GM03348 (cell line): Measurements from ENCODE around the gene TMEM259.
A peak's percentile ranks its signal among the peaks of the same experiment; 100 is the strongest.

Source experiments
- DNase-seq: peaks from one replicate; pipeline ENCODE4 v3.0.0; 2012; ENCODE audit warnings: low spot score

Gene TMEM259

DNA sequence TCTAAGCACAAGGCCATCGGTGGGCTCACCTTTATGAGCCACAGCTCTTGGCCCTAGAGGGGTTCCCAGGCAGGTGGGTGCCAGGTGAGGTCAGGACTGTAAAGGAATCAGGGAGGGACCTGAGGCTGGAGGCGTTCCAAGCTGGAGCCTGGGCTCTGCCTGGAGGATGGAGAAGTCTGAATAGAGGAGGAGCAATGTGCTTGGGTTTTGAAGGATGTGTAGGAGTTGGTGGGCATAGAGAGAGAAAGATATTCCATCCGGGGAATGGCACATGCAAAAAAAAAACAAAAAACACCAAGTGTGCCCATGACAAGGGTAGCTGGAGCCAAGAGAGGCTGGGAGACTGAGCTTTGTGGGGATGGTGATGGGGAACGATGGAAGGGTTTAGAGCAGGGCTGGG is 18.3 kb downstream of the TMEM259 start:
- DNase-seq = no peak

DNA sequence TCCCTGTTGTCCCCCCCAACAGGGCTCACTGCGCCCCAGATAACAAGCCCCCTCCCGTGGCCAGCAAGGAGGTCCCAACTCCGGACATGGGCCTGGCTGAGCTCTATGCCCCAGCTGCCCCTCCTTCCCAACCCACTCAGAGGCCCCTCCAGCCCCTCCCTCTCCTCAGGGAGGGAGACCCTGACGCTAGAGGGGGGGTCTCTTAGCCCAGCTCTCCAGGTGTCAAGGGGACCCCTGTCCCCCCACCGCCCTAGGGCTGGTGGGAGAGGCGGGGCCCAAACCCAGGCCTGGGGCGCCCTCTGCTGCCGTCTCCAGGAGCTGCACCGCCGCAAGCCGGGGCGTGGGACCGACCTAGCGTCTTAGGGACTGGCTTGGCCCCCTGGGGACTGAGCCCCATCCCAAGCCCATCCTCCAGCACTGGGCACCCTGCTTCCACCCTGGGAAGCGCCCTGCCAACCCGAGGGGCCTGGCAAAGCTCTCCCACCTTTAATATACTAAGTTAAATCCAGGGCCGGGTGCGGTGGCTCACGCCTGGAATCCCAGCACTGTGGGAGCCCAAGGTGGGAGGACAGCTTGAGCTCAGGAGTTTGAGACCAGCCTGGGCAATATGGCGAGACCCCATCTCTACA is 19.3 kb downstream of the TMEM259 start:
- peak; percentile 84 for DNase-seq

DNA sequence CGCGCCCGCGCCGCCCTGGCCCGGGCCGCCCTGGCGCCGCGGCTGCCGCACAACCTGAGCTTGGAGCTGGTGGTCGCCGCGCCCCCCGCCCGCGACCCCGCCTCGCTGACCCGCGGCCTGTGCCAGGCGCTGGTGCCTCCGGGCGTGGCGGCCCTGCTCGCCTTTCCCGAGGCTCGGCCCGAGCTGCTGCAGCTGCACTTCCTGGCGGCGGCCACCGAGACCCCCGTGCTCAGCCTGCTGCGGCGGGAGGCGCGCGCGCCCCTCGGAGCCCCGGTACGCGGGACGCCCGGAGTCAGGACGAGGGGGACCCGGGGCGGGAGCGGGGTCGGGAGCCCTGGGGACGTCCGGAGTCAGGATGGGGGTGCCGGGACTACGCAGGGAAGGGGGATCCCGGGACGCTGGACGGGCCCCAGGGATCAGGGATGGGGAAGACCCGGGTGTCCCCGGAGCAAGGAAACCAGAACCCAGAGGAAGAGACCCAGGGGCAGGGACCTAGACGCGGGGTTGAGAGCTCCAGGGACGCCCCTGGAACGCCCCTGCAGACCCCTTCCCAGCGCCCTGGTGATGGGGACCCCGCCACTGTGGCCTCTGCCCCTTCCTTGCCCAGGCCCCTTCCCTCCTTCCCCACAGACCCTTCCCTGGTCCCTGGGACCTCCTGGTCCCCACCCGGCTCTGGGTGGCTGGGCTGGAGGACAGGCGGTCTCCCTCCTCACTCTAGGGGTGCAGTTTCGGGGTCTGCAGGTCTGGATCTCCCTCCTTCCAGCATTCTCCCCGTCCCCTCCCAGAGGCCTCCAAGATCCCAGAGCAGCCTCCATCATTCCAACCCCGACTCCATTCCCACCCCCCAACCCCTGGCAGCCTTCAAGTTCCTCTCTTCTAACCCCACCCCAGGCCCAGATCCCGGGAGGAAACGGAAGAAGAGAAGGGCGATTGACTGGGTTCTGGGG is 20.1 kb downstream of the TMEM259 start:
- no peak for DNase-seq

DNA sequence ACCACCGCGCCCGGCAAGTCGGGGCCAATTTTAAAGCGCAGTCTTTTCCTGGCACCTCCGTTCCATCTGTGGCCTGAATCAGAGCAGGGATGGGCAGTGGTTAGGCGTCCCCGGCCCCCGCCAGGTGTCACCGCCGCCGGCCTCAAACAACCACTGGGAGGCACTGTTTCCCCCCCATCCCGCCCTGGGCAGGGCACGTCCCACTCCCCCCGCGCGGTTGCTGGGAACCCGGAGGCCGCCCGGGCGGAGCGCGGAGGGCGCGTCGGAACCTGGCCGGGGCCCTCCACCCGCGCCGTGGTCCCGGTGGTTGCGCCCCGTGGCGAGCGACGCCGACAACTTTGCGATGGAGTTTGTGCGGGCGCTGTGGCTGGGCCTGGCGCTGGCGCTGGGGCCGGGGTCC is 20.8 kb downstream of the TMEM259 start, which contains the start of gene GRIN3B:
GRIN3B (plus strand) TSS at position 325 of the 400 bp plus-strand sequence; CDS start at position 344, 19 bp downstream.
- peak; percentile 88 for DNase-seq

DNA sequence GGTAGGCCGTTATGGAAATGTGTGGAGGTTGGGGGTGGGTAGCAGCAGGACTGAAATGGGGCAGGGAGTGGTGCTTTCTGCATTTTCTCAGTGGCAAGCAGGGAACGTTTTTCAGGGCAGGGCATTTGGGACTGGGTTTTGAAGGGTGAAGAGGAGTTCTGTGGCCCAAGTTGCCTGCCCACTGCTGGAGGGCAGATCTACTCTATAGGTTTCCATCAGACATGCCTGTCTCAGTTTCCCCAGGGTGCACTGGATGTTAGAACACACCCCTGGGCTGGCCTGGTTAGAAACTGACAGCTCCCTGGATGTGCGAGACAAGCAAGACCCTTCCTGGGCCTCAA is 21.6 kb downstream of the TMEM259 start:
- no peak for DNase-seq

DNA sequence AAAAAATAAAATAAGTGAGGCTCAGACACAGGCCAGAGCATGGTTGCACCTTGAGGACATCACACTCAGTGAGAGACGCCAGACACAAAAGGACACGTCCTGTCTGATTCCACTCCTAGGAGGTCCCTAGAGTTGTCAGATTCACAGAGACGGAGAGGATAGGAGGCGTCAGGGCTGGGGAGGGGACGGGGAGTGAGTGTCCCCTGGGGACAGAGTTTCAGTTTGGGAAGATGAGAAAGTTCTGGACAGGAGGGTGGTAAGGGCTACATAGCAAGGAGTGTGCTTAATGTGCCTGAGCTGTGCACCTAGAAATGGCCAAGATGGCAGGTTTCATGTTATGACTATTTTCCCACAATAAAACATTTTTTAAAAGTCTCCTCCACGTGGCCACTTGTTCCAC is 22.9 kb downstream of the TMEM259 start:
- DNase-seq = no peak

DNA sequence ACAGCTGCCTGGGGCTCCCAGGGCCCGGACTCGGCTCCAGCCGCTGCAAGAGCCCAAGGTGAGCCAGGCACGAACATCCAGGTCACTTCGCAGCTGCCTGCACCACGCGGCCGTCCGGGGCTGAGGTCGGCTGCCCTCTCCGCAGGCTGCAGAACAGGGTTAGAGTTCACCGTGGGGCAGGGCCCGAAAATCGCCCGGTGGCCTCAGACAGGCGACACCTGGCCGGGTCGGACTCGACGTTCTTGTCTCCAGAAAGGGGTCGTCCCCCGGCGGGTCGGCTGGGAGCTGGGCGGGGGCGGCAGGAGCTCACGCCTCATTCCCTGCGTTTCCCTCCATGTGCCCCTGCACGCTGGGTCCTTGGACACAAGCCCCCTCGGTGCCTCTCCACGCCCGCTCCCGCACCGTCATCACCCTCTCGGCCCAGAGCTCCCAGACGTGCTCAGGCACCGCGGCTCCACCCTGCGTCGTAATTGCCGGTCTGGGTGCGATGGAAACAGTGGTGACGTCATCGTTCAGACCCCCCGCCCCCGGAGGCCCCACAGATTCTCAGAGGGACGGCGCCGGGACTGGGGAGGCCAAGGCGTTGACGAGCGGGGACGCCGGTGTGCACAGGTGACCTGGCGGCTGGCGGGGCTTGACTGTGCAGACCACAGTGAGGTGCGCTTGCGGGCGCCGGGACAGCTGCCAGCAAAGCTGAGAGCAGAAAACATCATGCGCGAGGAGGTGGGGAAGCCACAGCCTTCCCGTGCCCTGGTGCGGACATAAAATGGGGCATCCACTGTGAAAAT is 24.7 kb downstream of the TMEM259 start:
- peak; percentile 68 for DNase-seq

DNA sequence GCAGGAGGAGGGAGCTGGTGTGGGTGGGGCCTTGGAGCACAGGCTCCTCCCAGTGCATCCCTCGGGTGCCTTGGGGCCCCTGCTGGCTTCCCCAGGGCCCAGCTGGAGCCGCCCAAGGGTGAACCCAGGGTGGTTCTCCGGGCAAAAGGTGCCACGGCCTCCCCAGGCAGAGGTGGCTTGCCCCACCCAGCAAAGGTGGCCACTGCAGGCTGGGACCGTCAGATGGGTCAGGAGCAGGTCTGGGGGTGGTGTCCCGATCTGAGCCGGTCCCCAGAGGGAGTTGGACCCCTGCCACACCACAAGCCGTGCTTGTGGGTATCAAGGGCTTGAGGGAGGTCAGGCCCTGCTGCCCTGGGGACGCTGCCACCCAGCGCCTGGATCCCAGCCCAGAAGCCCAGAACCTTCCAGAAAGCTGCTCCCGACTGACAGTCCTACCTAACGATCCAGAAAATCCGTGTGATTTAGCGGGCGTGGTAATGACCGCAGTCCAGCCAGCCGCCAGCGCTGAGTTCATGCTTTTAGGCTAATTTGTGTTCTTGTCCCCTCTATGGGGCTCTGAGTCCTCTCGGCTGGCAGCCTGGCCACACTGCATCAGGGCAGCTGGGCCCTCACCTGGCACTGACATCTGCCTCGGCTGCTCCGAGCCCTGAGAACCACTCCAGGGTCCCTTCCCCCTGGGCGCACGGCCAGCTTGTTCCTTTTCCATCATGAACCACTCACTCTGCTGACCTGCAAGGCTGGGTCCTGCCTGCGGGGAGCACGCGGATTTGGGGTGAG is 25.7 kb downstream of the TMEM259 start:
- DNase-seq = no peak

DNA sequence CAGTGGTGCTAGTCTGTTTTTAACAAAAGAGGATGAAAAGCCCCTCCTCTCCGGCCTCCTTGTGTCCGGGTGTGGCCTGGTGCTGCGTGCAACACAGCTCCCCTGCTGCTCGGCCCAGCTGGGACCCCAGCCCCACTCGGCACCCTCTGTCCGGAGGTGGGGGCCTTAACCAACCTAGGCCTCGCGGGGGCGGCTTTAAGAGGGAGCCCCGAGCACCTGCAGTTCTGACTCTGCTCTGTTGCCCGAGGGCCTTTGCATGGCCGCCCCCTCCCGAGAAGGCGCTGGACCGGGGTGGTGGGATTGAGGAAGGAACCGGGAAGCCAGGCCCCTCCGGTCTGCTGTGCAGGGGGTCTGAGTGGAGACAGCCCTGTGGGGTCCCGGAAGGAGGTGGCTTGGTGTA is 26.4 kb downstream of the TMEM259 start:
- DNase-seq = no peak

DNA sequence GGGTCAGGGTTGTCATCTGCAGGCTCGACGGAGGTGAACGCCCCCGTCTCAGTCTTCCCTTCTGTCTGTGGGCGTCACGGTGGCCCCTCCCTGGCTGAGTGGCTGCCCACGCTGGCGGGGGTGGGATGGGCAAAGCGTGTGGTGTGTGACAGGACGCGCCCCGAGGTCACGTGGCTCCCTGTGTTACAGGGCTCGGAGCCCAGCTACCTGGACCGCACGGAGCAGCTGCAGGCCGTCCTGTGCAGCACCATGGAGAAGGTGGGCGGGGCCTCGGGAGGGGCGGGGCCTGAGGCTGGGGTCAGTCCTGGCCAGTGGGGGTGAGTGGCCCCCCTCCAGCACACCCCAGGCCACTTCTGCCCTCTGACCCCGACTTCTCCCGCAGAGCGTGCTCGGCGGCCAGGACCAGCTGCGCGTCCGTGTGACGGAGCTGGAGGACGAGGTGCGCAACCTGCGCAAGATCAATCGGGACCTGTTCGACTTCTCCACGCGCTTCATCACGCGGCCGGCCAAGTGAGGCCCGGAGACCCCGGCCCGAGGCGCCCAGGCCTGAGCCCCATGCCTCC is 27.0 kb downstream of the TMEM259 start:
- DNase-seq = no peak

DNA sequence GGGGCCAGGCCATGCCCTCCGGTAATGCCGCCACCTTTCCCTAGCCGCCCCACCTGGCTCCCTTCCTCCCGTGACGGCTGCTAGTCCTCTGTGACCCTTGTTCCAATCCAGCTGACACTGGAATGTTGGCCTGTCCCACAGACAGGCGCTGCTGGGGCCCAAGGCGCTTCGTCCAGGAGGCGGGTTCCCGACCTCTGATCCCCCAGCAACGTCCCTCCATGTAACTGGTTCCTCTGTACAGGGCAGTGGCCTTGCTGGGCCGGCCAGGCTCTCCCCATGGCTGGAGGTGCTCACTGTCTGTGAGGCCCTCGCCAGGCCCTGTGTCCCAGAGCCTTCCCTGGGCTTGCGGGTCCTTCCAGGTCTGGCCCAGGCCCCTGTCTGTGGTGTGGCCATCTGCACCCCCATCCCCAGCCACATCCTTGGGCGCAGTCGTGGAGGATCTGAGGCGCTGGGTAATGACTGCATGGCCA is 27.5 kb downstream of the TMEM259 start:
- no peak for DNase-seq

DNA sequence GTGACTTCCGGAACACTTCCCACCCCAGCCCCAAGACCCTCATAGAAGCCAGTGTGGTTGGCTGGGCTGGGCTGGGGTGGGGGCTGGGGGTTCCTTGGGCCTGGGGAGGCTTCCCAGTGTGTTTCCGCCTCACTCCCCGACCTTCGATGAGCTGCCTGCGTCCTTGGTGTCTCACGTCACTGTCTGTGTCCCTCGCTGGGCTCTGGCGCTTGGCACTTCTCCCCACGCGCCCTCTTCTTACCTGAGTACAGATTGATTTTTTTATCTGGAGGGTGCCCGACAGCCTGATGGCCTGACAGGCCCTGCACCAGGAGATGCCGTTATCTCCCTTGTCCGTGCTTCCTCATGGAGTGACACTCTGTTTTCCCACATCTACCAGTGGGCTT is 28.3 kb downstream of the TMEM259 start:
- DNase-seq = no peak

DNA sequence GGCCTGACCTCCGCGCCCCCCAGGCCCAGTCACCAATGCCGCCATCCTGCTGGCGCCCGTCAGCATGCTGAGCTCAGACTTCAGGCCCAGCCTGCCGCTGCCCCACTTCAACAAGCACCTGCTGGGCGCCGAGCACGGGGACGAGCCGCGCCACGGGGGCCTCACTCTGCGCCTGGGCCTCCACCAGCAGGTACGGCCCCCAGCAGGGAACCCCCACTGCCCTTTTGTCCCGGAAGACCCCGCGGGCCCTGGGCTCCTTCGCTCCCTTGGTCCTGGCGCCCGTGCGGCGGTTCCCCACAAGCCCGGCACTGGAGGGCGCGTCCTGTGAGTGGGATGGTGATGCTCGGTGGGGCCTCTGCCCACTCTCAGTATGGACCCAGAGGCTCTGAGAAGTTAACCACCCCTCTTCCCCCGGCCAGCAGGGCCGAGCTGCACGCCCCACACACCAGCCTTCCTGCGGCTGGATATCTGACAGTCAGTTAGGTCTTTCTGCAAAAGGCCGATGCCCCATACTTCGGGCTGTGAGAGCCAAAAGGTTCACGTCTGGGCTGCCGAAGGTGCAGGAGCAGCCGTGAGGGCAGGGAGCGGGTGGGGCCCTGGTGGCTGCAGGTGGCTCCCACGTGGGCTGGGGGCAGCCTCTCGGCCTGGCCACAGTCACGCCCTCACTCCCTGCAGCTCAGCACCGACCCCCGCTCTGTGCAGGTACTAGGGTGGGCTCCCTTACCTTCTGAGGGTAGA is 28.8 kb downstream of the TMEM259 start:
- no peak for DNase-seq

DNA sequence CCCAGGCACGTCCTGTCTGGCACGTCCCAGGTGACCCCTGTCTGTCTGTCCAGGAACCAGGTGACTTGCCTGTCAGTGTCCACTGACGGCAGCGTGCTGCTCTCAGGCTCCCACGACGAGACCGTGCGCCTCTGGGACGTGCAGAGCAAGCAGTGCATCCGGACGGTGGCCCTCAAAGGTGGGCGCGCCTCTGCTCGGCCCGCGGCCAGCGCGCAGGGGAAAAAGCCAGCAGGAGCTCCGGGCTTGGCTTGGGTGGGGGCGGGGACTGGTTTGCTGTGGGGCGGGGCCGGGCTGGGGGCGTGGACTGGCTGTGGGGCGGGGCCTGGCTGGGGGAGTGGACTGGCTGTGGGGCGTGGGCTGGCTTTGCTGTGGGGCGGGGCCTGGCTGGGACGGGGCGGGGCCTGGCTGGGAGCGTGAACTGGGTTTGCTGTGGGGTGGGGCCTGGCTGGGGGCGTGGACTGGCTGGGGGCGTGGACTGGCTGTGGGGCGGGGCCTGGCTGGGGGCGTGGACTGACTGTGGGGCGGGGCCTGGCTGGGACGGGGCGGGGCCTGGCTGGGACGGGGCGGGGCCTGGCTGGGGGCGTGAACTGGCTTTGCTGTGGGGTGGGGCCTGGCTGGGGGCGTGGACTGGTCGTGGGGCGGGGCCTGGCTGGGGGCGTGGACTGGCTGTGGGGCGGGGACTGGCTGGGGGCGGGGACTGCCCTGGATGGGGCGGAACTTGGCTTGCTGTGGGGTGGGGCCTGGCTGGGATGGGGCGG is 29.6 kb downstream of the TMEM259 start:
- peak; percentile 74 for DNase-seq

DNA sequence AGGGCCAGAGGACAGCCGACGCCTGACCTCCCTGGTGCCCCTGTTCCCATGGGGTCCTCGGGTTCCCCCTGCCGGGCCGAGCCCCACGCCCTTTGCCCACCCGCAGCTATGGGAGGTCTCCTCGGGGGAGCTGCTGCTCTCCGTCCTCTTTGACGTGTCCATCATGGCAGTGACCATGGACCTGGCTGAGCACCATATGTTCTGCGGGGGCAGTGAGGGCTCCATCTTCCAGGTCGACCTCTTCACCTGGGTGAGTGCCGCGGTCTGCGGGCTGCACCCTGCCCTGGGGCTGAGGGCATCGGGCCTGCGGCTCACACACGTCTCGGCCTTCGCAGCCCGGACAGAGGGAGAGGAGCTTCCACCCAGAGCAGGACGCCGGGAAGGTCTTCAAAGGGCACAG is 30.2 kb downstream of the TMEM259 start:
- no peak for DNase-seq

DNA sequence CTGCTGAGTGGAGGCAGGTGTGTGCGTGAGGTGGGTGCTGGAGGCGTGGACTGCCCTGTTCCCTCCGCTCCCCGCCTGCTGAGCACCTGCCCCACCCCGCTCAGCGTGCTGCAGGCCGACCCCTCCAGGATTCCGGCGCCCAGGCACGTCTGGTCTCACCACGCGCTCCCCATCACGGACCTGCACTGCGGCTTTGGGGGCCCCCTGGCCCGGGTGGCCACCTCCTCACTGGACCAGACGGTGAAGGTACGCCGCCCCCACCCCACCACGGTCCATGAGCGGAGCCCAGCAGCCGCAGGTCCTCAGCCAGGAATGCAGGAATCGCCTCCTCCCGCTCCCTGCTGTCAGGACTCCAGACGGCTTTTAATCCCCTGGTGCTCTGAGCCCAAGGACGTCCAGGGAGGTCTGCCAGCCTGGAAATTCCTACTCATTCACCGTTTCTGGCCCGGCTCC is 30.8 kb downstream of the TMEM259 start:
- DNase-seq = no peak

DNA sequence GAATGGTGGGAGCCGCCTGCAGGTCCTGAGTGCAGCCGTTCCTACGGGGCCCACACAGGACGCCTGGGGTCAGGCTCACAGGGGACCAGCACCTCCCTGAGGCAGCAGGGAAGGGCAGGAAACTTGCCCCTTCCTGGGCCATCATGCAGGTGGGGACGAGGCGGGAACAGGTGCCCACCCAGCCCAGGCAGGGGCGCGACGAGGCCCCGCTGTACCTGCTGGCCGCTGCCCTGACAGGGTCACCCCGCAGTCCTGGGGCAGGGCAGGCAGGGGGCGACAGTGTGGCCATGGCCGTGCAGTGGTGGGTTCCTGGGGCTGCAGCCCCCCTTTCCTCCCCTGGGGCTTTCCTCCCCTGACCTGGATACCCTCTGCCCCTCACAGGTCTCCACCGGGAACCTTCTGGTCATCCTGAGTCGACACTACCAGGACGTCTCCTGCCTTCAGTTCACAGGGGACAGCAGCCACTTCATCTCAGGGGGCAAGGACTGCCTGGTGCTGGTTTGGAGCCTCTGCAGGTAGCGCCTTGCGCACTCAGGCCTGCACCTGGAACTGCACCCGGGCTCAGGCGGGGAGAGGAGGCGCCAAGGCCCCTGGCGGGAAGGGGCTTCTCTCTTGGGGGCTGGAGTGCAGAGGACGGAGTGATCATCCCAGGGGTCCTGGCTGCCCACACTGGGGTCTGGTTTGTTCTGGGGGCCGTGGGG is 31.4 kb downstream of the TMEM259 start:
- no peak for DNase-seq

DNA sequence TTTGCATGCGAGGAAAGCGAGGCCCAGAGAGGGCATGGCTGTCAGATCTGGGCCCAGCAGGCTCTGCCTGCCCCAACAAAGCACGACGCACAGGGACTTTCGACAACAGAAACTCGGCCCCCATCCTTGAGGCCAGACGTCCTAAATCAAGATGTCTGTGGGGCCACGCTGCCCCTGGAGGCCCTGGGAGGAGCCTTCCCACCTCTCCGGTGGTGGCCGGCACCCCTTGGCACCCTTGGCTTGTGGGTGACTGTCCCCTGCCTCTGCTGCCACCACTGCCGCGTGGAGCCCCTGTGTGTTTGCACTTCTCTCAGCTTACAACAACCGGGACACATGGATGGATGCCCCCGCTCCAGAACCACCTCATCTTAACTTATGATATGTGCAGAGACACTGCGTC is 32.4 kb downstream of the TMEM259 start:
- no peak for DNase-seq

DNA sequence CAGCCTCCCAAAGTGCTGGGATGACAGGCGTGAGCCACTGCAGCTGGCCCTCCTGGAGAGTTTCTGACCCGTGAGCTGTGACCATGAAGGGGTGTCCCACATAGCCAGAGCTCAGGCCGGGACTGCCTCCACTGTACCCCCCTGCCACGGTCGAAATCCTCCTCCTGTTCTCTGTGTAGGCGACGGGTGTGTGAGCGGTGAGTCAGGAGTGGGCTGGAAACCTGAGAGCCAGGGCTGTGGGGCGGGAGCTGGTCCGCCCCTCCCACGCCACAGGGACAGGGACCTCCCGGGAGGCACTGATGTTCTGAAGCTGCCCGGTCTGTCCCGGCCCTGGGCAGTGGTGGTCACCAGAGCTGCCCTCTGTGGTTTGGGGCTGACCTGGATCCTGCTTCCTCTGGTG is 32.8 kb downstream of the TMEM259 start:
- no peak for DNase-seq
